HG02798 (cell line): ENCODE results near the gene METTL9.
"Not testable (repeated sequence)": the region's sequence is repeated elsewhere in the genome, so short reads cannot be mapped to it uniquely, and the experiment has no call there.

Experiments used
- ATAC-seq: cut with Tn5 transposase; IDR thresholded peaks from one replicate; pipeline ENCODE4 v1.9.1; 2021; ENCODE audit warnings: mild to moderate bottlenecking; ENCODE audit not compliant: unreplicated experiment, poor library complexity

The METTL9 gene

GRCh38 chr16:21599122-21600030 lies at the start of gene METTL9:
Gene METTL9 (plus strand): TSS chr16:21599577. CDS start chr16:21599734, 157 bp downstream.
- ATAC-seq = peak; percentile 94

DNA sequence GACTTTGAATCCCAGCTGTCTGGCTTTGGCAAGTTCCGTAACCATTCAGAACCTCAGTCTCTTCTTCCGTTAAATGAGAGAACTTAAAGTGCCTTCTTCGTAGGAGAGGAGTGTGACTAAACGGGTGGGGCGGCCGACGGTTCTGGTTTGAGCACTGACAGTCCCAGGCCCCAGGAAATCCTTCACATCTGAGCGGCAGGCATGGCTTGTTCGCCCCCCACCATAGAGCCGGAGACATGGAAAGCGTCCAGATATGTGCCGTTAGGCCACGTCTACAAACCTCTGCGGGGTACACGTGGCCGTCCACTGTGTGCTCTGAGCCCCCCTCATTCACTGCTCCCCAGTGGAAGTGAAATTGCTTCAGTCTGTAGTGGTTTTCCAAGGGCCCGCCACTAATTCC lies 49.4 kb upstream of the METTL9 start:
- not testable (repeated sequence) for ATAC-seq

DNA sequence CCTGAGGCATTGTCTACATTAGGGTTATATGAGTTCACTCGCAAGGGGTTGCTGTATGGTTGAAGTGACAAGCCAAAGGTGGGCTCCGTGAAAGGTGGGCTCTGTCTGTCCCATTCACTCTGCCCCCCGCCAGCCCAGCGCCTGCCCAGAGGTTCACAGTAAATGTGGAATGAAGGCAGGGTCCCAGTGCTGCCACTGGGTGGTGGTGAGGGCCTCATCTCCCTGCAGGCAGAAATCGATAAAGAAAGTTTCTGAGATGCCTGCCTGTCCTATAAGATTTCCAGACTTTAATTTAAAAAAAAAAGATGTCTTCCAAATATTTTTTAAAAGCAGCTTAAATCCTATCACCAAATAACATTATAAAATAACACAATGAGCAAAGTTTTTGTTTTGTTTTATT lies 48.9 kb upstream of the METTL9 start:
- not testable (repeated sequence) for ATAC-seq

DNA sequence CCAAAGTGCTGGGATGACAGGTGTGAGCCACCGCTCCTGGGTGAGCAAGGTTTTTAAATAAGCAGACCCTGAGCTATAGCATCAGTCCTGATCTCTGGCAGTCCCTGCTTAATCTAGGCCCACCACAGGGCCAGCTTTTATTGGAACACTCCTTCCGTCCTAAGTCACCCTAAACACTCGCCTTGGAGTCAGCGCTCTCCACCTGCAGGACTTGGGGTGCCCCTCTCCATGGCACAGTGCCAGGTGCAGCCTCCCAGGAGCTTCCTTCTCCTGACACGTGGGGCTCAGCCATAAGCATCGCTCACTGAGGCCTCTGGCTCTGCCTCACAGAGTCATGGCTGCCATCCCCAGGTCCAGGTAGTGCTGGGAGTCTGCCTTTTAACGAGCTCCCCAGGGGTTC lies 48.3 kb upstream of the METTL9 start:
- ATAC-seq = not testable (repeated sequence)

GRCh38 chr16:21551600-21551999 lies 47.8 kb upstream of the METTL9 start:
- not testable (repeated sequence) for ATAC-seq

DNA sequence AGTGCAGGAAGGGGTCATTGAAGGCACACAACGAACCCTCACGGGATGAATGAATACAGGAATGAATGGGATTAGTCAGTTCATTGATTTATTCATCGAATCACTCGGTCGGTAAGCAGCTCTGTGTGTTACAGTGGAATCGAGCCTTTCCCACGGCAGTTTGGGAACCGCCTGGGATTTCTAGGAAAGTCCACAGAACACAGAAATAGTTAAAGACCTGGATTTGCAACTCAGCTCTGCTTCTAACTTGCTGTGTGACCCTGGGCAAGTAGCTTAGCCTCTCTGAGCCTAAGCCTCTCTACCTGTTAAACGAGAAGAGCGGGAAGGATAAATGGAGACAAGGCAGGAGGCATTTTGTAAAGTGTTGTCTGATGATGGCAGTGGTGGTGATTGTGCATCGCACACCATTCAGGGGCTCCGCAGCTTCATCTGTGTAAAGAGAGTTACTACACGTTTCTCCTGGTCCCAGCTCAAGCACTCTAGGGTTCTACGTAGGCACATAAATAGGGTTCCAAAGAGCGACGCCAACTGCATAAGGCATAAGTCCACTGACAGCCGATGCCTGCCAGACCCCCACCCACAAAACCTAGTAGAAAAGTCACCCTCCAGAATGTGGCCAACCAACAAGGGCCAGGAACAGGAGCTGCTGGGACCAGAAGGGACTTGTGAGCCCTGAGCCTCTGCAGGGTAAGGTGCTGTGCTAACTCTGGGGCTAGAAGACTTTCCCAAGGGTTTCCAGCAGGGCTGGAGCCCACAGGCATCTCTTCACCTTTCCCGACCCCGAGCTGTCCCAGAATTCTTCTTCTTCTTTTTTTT lies 45.7 kb upstream of the METTL9 start:
- not testable (repeated sequence) for ATAC-seq

DNA sequence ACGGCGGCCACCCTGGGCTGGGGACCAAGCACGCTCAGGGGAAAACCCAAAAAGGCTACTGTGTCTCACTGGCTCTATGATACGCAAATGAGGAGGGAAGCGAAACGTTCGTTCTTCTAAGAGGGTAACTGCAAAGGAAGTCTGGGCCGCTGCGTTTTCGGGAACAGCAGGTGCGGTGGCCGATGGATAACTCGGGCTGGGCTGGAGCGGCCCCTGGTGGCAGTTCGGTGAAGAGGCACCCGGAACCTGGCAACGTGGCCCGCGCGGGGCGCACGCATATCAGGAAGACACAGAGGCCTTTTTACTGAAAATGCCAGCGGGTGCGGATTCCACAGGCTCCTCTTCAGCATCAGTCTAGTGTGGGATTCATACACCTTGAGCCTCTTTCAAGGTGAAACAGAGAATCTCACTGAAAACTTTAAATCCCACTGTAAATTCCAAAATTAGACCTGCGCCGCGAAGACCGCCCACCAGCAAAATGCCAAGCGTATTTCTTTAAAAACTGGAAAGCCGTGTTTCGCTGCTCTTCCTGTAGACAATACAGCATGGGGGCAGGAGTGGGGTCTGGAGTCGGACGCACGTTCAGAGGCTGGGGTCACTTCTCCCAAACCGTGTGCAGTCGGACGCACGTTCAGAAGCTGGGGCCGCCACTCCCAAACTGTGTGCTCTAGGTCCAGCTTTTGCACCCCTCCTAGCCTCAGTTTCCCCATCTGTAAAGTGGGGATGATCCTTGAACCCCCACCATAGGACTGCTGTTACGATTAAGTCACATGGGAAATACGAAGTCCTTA lies 44.4 kb upstream of the METTL9 start:
- peak; percentile 95 for ATAC-seq

DNA sequence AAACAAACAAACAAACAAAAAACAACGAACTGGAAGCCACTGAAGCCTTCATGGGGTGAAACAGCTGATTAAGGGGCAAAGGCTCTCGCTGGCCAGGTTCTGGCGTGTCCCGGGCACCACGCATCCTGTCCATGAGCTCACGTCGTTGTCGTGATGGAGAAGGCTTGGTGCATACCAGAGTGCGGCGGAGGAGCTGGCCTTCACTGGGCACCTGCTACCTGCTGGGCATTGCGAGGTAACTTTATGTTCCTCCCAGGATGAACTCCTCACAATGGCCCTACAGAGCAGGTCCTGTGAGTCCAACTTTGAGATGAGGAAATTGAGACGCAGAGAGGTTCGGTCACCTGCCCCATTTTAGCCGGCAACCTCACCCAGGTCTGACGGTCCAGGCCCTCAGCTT lies 43.8 kb upstream of the METTL9 start:
- ATAC-seq = not testable (repeated sequence)

- not testable (repeated sequence) for ATAC-seq
These were observed 43.3 kb upstream of the METTL9 start for GRCh38 chr16:21556026-21556595.

GRCh38 chr16:21556651-21557241 lies 42.6 kb upstream of the METTL9 start:
- ATAC-seq = not testable (repeated sequence)

DNA sequence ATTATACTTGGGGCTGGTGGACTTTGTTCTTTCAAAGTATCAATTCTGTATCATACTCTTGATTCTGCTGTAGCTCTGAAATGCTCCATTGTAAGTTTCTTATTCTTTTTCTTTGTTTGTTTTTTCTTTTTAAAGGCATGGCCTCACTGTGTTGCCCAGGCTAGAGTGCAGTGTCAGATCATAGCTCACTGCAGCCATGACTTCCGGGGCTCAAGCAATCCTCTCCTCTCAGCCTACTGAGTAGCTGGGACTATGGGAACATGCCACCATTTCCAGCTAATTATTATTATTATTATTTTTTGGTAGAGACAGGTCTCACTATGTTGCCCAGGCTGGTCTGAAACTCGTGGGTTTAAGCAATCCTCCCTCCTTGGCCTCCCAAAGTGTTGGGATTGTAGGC lies 38.9 kb upstream of the METTL9 start:
- no peak for ATAC-seq

DNA sequence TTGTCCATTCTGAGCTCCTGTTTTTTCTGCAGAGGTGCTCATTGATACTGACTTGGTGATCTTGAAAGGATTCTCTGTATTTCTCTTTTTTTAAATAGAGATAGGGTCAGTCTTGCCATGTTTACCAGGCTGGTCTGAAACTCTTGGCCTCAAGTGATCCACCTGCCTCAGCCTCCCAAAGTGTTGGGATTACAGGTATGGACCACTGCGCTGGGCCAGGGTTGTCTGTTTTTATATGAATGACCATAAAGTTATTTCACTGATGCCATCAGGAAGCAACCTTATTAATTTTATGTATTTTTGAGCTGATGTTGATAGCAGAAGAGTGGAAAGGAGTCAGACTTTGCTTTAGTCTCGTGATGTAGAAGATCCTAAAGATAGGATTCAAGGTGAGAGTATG lies 35.7 kb upstream of the METTL9 start:
- no peak for ATAC-seq

DNA sequence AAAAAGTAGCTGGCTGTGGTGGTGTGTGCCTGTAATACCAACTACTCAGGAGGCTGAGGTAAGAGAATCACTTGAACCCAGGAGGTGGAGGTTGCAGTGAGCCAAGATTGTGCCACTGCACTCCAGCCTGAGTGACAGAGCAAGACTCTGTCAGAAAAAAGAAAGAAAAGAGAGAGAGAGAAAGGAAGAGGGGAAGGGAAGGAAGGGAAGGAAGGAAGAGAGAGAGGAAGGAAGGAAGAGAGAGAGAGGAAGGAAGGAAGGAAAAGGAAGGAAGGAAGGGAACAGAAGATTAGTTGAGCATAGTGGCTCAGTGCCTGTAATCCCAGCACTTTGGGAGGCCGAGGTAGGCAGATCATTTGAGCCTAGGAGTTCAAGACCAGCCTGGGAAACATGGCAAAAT lies 35.0 kb upstream of the METTL9 start:
- not testable (repeated sequence) for ATAC-seq

- ATAC-seq = no peak
These were observed 33.9 kb upstream of the METTL9 start for GRCh38 chr16:21565507-21565860.

GRCh38 chr16:21565861-21566669 lies 33.3 kb upstream of the METTL9 start:
- no peak for ATAC-seq

GRCh38 chr16:21566891-21567414 lies 32.4 kb upstream of the METTL9 start:
- ATAC-seq = no peak

DNA sequence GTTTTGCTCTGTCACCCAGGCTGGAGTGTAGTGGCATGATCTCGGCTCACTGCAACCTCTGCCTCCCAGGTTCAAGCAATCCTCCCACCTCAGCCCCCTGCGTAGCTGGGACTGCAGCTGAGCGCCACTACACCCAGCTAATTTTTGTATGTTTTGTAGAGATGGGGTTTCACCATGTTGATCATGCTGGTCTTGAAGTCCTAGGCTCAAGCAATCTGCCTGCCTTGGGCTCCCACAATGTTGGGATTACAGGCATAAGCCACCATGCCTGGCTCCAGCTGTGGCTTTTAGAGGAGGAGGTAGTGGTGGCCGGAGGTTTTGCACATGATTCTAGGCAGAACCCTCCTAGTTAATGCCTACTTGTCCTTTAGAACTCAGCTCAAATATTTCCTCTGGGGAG lies 31.9 kb upstream of the METTL9 start:
- not testable (repeated sequence) for ATAC-seq

DNA sequence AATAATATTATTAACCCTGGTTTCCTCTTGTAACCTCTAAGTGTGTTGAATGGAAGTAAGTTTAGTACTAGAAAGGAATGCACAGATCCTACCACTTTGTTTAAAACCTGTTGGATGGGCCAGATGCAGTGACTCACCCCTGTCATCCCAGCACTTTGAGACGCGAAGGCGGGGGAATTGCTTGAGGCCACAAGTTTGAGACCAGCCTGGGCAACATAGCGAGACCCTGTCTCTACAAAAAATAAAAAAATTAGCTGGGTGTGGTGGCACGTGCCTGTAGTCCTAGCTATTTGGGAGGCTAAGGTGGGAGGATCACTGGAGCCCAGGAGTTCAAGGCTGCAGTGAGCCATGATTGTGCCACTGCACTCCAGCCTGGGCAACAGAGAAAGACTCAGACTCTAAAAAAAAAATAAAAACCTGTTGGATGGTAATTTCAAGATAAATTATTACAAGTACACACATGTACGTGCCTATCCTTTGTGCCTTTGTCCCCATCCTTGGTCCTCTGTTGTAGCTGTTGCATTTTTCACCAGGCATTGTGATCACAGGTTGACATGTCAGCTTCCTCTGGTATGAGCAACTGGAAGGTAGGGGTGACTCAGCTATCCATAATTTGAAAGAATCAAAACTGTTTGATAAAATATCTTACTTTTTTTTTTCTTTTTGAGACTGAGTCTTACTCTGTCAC lies 30.7 kb upstream of the METTL9 start:
- no peak for ATAC-seq
